ENCODE results near the gene PRTN3.
"Not testable (repeated sequence)": the region's sequence is repeated elsewhere in the genome, so short reads cannot be mapped to it uniquely, and the experiment has no call there.

The PRTN3 gene

DNA sequence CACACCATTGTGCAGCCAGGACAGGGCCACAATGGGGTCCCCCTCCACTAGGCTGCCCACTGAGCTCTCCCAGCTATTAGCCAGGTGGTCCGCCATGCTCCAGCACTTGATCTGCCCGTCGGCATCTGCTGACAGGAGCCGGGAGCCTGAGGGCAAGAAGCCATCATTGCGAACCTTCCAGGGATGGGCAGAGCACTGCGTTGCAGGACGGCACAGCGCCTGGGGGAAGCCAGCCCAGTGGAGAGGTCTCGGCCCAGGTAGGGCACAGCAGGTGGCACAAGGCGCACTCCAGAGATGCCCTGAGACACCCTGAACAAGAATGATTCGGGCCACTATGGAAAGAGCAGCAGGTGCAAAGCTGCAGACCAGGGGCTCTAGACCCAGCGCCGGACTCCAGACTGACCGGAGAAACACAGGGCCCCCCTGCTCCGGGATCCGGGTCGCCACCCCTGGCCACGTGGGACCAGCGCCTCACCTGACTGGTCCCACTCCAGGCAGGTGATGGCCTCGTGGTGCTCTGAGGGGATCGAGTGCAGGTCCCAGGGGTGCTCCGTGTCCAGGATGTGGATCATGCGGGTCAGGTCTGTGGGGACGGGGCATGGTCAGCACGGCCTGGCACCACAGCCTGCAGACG lies 49.0 kb downstream of the PRTN3 start:
- Mint-ChIP-seq H3K27me3 (ENCODE audit: low read depth) (peaks cover 3% of the 10 kb centered on the region), H3K4me1 (ENCODE audit: low read depth) (peaks cover 12% of the 10 kb centered on the region), H3K27ac (no peak overlapping the region), H3K36me3 (ENCODE audit: low read depth) (peaks cover 14% of the 10 kb centered on the region), H3K4me3 (no peak overlapping the region), H3K9me3 (no peaks in the 10 kb centered on the region)
- DNase-seq (ENCODE audit: low spot score), result no peak

DNA sequence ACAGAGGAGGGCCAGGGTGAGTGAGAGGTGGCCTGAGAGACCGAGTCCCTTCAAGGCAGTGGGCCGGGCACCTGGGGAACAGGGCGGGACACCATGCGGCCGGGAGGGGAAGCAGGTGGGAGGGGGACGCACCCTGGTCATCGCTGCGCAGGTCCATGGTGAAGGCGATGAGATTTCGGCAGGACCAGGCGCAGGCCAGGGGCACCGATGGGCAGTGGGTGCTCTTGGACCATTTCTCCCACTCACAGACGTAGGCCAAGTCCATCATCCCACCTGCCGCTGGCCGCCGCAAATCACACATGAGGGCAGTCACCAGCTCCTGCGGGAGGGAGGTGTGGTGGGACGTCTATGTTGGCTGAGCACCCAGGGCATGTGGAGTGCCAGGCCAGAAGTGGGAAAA lies 50.0 kb downstream of the PRTN3 start:
- Mint-ChIP-seq H3K4me1 (ENCODE audit: low read depth) (peaks cover 12% of the 10 kb centered on the region), H3K9me3 (no peaks in the 10 kb centered on the region), H3K36me3 (ENCODE audit: low read depth) (peaks cover 14% of the 10 kb centered on the region), H3K27me3 (ENCODE audit: low read depth) (peaks cover 3% of the 10 kb centered on the region), H3K27ac (peak overlapping the region; percentile 74), H3K4me3 (peak overlapping the region; percentile 72)
- no peak for DNase-seq (ENCODE audit: low spot score)

DNA sequence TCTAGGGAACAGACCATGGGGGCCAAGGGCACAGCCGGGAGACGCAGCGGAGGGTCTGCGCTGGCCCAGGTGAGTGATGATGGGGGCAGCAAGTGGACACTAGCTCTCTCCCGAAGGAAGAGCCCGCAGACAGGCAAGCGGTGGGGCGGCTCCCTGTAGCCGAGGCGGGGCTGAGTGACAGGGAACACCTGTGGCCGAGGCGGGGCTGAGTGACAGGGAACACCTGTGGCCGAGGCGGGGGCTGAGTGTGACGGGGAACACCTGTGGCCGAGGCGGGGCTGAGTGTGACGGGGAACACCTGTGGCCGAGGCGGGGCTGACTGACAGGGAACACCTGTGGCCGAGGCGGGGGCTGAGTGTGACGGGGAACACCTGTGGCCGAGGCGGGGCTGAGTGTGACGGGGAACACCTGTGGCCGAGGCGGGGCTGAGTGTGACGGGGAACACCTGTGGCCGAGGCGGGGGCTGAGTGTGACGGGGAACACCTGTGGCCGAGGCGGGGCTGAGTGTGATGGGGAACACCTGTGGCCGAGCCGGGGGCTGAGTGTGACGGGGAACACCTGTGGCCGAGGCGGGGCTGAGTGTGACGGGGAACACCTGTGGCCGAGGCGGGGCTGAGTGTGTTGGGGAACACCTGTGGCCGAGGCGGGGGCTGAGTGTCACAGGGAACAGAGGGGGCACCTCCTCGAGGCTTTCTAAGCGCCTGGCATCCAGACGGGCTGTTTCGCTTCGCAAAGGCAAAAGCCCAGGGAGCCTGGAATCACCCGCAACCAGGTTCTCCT lies 50.8 kb downstream of the PRTN3 start:
- Mint-ChIP-seq H3K36me3 (ENCODE audit: low read depth) (peaks cover 19% of the 10 kb centered on the region), H3K27ac (peak overlapping the region; percentile 84), H3K4me1 (ENCODE audit: low read depth) (peaks cover 12% of the 10 kb centered on the region), H3K4me3 (peak overlapping the region; percentile 88)
- H3K9me3 Mint-ChIP-seq; H3K27me3 Mint-ChIP-seq (ENCODE audit: low read depth); DNase-seq (ENCODE audit: low spot score): not testable (repeated sequence)

DNA sequence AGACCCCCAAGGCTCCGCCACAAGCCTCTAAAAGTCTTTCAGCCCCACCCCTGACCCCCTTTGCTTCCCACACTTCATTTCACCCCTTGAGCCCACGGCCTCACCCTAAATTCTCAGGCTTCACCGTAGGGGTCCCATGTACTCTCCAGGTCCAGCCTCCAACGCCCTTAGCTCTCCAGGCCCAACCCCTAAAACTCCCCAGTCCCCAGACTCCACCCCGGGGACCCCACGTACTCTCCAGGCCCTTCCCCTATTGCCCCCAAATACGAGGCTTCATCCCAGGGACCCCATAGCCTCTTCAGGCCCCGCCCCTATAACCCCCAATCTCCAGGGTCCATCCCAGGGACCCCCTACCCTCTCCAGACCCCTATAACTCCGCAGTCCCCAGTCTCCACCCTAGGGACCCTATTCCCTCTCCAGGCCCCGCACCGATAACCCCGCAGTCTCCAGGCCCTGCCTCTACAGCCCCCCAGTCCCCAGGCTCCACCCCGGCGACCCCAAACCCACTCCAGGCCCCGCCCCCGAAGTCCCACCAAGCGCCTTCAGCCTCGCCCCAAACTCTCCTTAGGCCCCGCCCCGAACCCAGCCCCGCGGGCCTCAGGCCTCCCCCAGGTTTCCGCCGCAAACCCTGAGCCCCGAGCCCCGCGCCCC lies 51.6 kb downstream of the PRTN3 start:
- peak overlapping the region; percentile 88 for H3K4me3 Mint-ChIP-seq
- DNase-seq (ENCODE audit: low spot score), result no peak
- H3K9me3 Mint-ChIP-seq, result no peaks in the 10 kb centered on the region
- peak overlapping the region; percentile 84 for H3K27ac Mint-ChIP-seq
- H3K36me3 Mint-ChIP-seq (ENCODE audit: low read depth), result peaks cover 25% of the 10 kb centered on the region
- peaks cover 3% of the 10 kb centered on the region for H3K27me3 Mint-ChIP-seq (ENCODE audit: low read depth)
- H3K4me1 Mint-ChIP-seq (ENCODE audit: low read depth), result peaks cover 12% of the 10 kb centered on the region

DNA sequence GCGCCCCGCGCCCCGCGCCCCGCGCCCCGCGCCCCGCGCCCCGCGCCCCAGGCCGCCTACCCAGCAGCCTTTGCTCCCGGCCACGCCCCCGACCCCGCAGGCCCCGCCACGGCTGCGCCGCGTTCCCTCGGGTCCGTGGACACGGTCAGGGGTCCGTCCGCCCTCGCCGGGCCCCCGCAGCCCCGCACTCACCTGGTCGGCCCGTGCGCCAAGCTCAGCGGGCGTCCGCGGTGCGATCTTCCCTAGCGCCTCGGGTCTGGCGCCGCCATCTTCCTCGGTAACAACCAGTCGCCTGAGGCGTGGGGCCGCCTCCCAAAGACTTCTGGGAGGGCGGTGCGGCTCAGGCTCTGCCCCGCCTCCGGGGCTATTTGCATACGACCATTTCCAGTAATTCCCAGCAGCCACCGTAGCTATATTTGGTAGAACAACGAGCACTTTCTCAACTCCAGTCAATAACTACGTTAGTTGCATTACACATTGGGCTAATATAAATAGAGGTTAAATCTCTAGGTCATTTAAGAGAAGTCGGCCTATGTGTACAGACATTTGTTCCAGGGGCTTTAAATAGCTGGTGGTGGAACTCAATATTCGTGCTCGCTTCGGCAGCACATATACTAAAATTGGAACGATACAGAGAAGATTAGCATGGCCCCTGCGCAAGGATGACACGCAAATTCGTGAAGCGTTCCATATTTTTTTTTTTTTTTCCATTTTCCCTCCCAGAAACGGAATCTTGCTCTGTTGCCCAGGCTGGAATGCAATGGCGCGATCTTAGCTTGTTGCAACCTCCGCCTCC lies 52.3 kb downstream of the PRTN3 start, which contains the start of the genes MED16 and RNU6-9:
Gene MED16, minus strand, starts transcription at position 294 of the 796 bp plus-strand sequence. CDS start 2,056 bp downstream, outside the sequence.
Gene RNU6-9, plus strand, starts transcription at position 591 of the 796 bp plus-strand sequence.
- H3K27me3 Mint-ChIP-seq (ENCODE audit: low read depth), result peaks cover 3% of the 10 kb centered on the region

DNA sequence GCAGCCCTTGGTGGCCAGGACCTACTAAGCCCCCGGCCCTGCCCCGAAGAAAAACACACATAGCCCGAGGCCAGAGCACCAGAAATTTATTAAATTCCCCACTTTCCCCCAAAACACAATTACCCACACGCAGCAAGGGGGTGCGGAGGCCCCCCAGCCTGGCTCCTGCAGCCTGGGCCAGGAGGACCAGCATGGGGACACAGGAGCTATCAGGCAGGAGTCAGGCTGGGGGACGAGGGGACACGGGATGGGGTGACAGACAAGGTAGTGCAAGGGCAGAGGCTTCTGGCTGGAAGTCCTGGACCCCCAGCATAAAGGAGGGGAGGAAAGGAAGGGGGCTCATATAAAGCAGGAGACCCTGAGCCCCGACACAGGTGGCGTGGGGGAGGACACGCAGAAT lies 55.6 kb downstream of the PRTN3 start:
- Mint-ChIP-seq H3K36me3 (ENCODE audit: low read depth) (peaks cover 21% of the 10 kb centered on the region), H3K4me3 (no peak overlapping the region), H3K27ac (no peak overlapping the region), H3K9me3 (no peaks in the 10 kb centered on the region), H3K27me3 (ENCODE audit: low read depth) (peaks cover 3% of the 10 kb centered on the region), H3K4me1 (ENCODE audit: low read depth) (peaks cover 8% of the 10 kb centered on the region)
- no peak for DNase-seq (ENCODE audit: low spot score)

More for the DNA sequence above, 52.3 kb downstream of the PRTN3 start, which contains the start of the genes MED16 and RNU6-9:
- Mint-ChIP-seq H3K9me3 (no peaks in the 10 kb centered on the region), H3K4me1 (ENCODE audit: low read depth) (peaks cover 12% of the 10 kb centered on the region), H3K27ac (peak within 1 kb of the TSS; percentile 99), H3K36me3 (ENCODE audit: low read depth) (peaks cover 26% of the 10 kb centered on the region), H3K4me3 (peak within 1 kb of the TSS; percentile 90)
- DNase-seq (ENCODE audit: low spot score), result peak; percentile 88

DNA sequence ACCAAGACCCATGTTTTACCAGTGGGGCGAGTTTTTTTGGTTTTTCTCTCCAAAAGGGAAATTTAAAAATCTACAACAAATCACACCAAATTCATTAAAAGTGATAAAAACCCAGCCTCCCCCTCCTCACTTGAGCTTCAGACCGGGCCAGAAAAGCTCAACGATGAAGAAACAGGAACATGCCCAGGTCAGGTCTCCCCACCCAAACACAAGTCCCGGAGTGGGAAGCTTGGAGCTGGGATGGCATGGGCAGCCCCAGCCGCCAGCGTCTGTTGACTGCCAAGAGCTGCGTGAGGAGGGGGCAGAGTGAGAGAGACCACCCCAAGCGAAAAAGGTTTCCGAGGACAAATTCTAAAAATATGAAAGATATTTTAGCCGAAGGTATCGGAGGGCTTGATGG lies 56.2 kb downstream of the PRTN3 start:
- Mint-ChIP-seq H3K27me3 (ENCODE audit: low read depth) (peaks cover 3% of the 10 kb centered on the region), H3K27ac (no peak overlapping the region), H3K4me1 (ENCODE audit: low read depth) (peaks cover 8% of the 10 kb centered on the region), H3K4me3 (no peak overlapping the region), H3K36me3 (ENCODE audit: low read depth) (peaks cover 21% of the 10 kb centered on the region), H3K9me3 (no peaks in the 10 kb centered on the region)
- no peak for DNase-seq (ENCODE audit: low spot score)

DNA sequence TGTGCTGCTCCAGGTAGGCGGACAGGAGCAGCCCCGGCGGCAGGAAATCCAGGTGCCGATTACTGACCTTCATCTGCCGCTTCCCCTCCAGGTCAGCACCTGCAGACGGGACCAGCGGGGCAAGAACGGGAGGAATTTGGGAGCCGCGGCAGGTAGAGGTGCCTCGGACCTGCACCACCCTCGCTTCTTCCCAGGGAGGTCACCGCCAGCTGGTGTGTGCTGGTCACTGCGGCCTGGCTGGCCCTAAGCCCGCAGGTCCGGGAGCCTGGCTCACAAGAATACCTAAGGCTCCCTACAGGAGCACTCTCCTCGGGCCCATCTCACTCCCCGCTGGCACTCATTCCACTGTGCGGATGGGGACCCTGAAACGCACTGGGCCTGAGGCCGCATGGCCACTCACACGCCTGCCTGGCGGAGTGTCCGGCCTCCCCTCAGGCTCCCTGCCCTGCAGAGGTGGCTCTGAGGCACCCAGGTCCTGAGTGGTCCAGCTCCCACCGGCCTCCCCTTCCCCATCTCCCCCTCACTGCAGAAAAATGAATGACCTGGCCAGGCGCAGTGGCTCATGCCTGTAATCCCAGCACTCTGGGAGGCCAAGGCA lies 56.7 kb downstream of the PRTN3 start:
- H3K4me3 Mint-ChIP-seq, result no peak overlapping the region
- H3K4me1 Mint-ChIP-seq (ENCODE audit: low read depth), result peaks cover 8% of the 10 kb centered on the region
- H3K9me3 Mint-ChIP-seq, result no peaks in the 10 kb centered on the region
- H3K27ac Mint-ChIP-seq, result no peak overlapping the region
- no peak for DNase-seq (ENCODE audit: low spot score)
- H3K36me3 Mint-ChIP-seq (ENCODE audit: low read depth), result peaks cover 21% of the 10 kb centered on the region
- peaks cover 3% of the 10 kb centered on the region for H3K27me3 Mint-ChIP-seq (ENCODE audit: low read depth)

Measured in T-helper 2 cell treated with Interferon-gamma antibody and Interleukin-4, amounts not matched to agents 5 μg/mL and 100 μg/mL, for 36 hours (primary cell).